Measurements from ENCODE around the gene ATP11A. TPM values are rescaled to one million over a fixed set of nuclear protein-coding genes. Genes with fewer than 3 reads are reported as not detected.

ATP11A gene
- total RNA-seq, 2 experiments from 2014 or later, result 28.8 to 30.2 TPM

DNA sequence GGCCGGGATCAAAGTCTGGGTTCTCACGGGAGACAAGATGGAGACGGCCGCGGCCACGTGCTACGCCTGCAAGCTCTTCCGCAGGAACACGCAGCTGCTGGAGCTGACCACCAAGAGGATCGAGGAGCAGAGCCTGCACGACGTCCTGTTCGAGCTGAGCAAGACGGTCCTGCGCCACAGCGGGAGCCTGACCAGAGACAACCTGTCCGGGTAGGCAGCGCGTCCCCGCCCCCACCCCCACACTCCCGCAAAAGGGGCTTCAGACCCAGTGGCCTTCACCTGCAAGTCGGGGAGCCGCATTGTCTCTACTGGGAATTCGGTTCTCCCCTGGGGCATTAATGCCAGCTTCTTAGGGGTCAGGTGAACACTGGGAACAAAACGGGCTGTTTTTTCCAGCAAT lies 164.5 kb downstream of the ATP11A start:
- ATAC-seq (no peak), DNase-seq (no peak)
- no peak overlapping the region for H3K4me3 Mint-ChIP-seq
- CTCF ChIA-PET, result interaction anchor here (1.5 kb wide), 1 partner anchor 21 kb away, joined by 4 read pairs; no protein-coding TSS in a partner anchor
- H3K27me3 Mint-ChIP-seq, result no peaks in the 10 kb centered on the region
- no peak overlapping the region for H3K27ac Mint-ChIP-seq
- H3K9me3 Mint-ChIP-seq, result no peaks in the 10 kb centered on the region
- H3K4me1 Mint-ChIP-seq (ENCODE audit: low read depth), result no peaks in the 10 kb centered on the region
- intact Hi-C loops (cut with micrococcal nuclease), result no loop called here
- peaks cover 42% of the 10 kb centered on the region for H3K36me3 Mint-ChIP-seq (ENCODE audit: low read depth)
- POLR2A ChIA-PET, result no interaction called here
- TF ChIP-seq, protein P1, sequence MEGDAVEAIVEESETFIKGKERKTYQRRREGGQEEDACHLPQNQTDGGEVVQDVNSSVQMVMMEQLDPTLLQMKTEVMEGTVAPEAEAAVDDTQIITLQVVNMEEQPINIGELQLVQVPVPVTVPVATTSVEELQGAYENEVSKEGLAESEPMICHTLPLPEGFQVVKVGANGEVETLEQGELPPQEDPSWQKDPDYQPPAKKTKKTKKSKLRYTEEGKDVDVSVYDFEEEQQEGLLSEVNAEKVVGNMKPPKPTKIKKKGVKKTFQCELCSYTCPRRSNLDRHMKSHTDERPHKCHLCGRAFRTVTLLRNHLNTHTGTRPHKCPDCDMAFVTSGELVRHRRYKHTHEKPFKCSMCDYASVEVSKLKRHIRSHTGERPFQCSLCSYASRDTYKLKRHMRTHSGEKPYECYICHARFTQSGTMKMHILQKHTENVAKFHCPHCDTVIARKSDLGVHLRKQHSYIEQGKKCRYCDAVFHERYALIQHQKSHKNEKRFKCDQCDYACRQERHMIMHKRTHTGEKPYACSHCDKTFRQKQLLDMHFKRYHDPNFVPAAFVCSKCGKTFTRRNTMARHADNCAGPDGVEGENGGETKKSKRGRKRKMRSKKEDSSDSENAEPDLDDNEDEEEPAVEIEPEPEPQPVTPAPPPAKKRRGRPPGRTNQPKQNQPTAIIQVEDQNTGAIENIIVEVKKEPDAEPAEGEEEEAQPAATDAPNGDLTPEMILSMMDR (IDR thresholded peaks at IDR 0.05), result no peak

DNA sequence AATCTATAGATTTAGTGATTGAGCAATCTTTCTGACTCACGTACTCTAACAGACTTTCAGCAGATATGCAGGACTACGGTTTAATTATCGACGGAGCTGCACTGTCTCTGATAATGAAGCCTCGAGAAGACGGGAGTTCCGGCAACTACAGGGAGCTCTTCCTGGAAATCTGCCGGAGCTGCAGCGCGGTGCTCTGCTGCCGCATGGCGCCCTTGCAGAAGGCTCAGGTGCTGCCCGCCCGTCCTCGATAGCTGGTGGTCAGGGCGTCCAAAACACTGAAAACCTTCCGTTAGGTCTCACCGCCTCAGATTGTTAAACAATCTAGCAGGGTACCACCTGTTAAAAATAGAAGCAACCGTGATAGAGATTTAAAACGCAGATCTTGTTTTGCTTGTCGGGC lies 166.0 kb downstream of the ATP11A start:
- H3K27ac Mint-ChIP-seq, result no peak overlapping the region
- ATAC-seq (no peak), DNase-seq (no peak)
- TF ChIP-seq, protein P1 (IDR thresholded peaks at IDR 0.05), result no peak
- peaks cover 45% of the 10 kb centered on the region for H3K36me3 Mint-ChIP-seq (ENCODE audit: low read depth)
- CTCF ChIA-PET, result interaction anchor here (1.5 kb wide), 1 partner anchor 19 kb away, joined by 4 read pairs; no protein-coding TSS in a partner anchor
- no peaks in the 10 kb centered on the region for H3K9me3 Mint-ChIP-seq
- POLR2A ChIA-PET, result no interaction called here
- intact Hi-C loops (cut with micrococcal nuclease), result no loop called here
- no peaks in the 10 kb centered on the region for H3K27me3 Mint-ChIP-seq
- no peak overlapping the region for H3K4me3 Mint-ChIP-seq
- no peaks in the 10 kb centered on the region for H3K4me1 Mint-ChIP-seq (ENCODE audit: low read depth)

DNA sequence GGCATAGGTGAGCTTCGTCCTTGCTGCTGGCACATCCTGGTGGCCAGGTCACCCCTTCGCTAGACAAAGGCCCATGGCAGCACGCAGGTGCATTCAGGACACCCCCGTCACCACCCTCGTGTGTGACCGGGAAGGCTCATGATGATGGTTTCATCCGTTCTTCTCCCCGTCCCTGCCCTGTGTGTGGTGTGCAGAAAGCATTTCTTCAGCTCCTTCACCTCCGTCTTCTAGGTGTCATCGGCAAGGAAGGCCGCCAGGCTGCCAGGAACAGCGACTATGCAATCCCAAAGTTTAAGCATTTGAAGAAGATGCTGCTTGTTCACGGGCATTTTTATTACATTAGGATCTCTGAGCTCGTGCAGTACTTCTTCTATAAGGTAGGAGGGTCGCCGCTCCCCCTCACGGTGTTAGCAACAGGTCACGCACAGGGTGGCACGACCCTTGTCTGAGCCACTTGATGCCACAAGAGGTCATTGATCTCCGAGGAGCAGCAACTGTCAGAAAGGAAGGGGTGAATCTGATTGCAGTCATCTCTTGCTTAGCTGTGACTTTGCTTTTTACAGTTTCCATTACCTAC lies 168.2 kb downstream of the ATP11A start:
- TF ChIP-seq, protein P1 (IDR thresholded peaks at IDR 0.05), result no peak
- Mint-ChIP-seq H3K4me3 (no peak overlapping the region), H3K27ac (no peak overlapping the region), H3K9me3 (no peaks in the 10 kb centered on the region), H3K4me1 (ENCODE audit: low read depth) (no peaks in the 10 kb centered on the region), H3K27me3 (no peaks in the 10 kb centered on the region), H3K36me3 (ENCODE audit: low read depth) (peaks cover 40% of the 10 kb centered on the region)
- ChIA-PET POLR2A (no interaction called here), CTCF (no interaction called here)
- intact Hi-C loops (cut with micrococcal nuclease), result no loop called here
- DNase-seq, result no peak
- ATAC-seq, result no peak

DNA sequence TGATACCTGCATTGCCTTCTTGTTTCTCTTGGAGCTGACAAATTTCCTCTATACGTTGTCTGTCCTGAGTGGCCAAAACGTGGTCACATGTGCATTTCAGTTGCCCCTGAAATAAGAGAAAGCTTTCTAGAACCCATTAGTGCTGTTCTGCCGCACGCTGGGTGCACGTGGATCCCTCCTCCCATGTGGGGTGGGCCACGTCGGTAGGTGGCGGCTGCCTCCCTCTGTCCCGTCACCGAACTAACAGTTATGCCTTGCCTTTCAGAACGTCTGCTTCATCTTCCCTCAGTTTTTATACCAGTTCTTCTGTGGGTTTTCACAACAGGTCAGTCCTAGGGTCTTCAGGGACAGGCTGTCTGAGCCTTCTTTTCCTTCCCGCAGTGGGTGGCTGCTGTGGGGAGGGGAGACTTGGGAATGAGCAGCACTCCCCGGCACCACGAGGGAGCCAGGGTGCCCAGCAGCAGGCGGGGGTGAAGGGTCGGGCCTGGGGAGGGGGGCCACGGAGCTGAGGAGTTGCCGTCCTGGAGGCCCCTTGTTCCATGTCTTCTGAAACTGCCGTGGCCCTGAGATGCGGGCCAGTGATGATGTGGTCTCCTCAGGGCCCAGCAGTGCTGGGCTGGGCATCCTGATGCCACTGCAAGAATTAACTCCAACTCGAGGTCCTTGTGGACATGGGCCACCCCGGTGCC lies 169.4 kb downstream of the ATP11A start:
- TF ChIP-seq, protein P1 (IDR thresholded peaks at IDR 0.05), result no peak
- ChIA-PET POLR2A (no interaction called here), CTCF (no interaction called here)
- Mint-ChIP-seq H3K4me1 (ENCODE audit: low read depth) (no peaks in the 10 kb centered on the region), H3K27ac (no peak overlapping the region), H3K9me3 (no peaks in the 10 kb centered on the region), H3K36me3 (ENCODE audit: low read depth) (peaks cover 32% of the 10 kb centered on the region), H3K4me3 (no peak overlapping the region), H3K27me3 (no peaks in the 10 kb centered on the region)
- intact Hi-C loops (cut with micrococcal nuclease), result no loop called here
- DNase-seq (no peak), ATAC-seq (no peak)

DNA sequence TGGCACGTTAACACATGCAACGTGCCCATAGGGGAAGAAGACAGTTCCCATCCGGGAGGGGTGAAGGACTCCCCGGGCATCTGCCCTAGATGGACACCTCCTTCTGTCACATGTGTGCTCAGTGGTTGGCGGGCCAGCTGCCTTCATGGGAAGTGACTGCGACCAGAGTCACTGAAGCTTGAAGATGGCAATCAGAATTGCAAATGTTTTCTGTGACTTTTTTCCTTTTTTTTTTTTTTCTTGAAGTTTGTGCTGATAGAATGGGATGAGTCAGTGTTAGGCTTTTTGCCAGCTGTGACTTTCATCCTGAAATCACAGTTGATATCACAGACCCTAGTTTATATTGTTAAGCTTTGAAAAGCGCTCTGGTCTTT lies 170.0 kb downstream of the ATP11A start:
- ATAC-seq (no peak), DNase-seq (no peak)
- Mint-ChIP-seq H3K9me3 (no peaks in the 10 kb centered on the region), H3K27me3 (no peaks in the 10 kb centered on the region), H3K4me3 (no peak overlapping the region), H3K4me1 (ENCODE audit: low read depth) (no peaks in the 10 kb centered on the region), H3K36me3 (ENCODE audit: low read depth) (peaks cover 30% of the 10 kb centered on the region), H3K27ac (no peak overlapping the region)
- POLR2A ChIA-PET, result no interaction called here
- CTCF ChIA-PET, result no interaction called here
- TF ChIP-seq, protein P1 (IDR thresholded peaks at IDR 0.05), result no peak
- intact Hi-C loops (cut with micrococcal nuclease), result no loop called here
